ENCODE results near the gene NSD2.

The NSD2 gene

DNA sequence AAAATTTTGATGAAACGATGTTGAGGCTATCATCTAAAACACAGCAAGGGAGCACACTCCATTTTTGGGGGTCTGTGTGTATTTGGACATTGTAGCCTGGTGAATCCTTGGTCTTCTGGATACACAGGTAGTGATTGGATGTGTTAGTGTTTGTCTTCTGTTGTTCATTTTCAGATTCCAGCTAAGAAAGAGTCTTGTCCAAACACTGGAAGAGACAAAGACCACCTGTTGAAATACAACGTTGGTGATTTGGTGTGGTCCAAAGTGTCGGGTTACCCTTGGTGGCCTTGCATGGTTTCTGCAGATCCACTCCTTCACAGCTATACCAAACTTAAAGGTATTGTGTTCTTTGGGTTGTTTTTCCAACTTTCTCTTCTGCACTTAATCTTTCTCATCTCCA lies 32.8 kb downstream of the NSD2 start:
- TF ChIP-seq ZNF670 (tag by site-specific recombination; IDR thresholded peaks at IDR 0.05; ENCODE audit: low read depth) (no peak), SCRT2 (tag by site-specific recombination; IDR thresholded peaks at IDR 0.05) (peak; percentile 86), PRDM10 (tag by site-specific recombination; IDR thresholded peaks at IDR 0.05) (peak; percentile 57), SCRT1 (tag by site-specific recombination; IDR thresholded peaks at IDR 0.05; ENCODE audit: borderline replicate concordance) (peak; percentile 46; the same call in 1 of the 2 replicates), ZNF571 (tag by site-specific recombination; IDR thresholded peaks at IDR 0.05) (no peak)
- TF ChIP-seq, protein P1, sequence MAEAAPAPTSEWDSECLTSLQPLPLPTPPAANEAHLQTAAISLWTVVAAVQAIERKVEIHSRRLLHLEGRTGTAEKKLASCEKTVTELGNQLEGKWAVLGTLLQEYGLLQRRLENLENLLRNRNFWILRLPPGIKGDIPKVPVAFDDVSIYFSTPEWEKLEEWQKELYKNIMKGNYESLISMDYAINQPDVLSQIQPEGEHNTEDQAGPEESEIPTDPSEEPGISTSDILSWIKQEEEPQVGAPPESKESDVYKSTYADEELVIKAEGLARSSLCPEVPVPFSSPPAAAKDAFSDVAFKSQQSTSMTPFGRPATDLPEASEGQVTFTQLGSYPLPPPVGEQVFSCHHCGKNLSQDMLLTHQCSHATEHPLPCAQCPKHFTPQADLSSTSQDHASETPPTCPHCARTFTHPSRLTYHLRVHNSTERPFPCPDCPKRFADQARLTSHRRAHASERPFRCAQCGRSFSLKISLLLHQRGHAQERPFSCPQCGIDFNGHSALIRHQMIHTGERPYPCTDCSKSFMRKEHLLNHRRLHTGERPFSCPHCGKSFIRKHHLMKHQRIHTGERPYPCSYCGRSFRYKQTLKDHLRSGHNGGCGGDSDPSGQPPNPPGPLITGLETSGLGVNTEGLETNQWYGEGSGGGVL (tag by site-specific recombination; IDR thresholded peaks at IDR 0.05) = no peak
- CTCF ChIA-PET = no interaction called here
- Histone ChIP-seq H3K27ac (ENCODE audit: extremely low read depth, low read depth, low read length) (no peak overlapping the region), H3K4me1 (ENCODE audit: control insufficient read depth, insufficient read depth, low read length) (0 out of 2 replicates have a peak, but pooled peaks cover 3% of the 10 kb centered on the region), H3K36me3 (ENCODE audit: control insufficient read depth in 2 of 2, insufficient read depth in 1 of 2, low read length in 2 of 2) (peaks cover 0 to 90% of the 10 kb centered on the region in 2 experiments; a peak in 2 of 3 replicates), H3K9me3 (ENCODE audit: control insufficient read depth, insufficient read depth, low read depth, low read length) (no peaks in the 10 kb centered on the region), H3K4me3 (ENCODE audit: low read depth, low read length) (no peak overlapping the region)
- POLR2A ChIA-PET = no interaction called here

DNA sequence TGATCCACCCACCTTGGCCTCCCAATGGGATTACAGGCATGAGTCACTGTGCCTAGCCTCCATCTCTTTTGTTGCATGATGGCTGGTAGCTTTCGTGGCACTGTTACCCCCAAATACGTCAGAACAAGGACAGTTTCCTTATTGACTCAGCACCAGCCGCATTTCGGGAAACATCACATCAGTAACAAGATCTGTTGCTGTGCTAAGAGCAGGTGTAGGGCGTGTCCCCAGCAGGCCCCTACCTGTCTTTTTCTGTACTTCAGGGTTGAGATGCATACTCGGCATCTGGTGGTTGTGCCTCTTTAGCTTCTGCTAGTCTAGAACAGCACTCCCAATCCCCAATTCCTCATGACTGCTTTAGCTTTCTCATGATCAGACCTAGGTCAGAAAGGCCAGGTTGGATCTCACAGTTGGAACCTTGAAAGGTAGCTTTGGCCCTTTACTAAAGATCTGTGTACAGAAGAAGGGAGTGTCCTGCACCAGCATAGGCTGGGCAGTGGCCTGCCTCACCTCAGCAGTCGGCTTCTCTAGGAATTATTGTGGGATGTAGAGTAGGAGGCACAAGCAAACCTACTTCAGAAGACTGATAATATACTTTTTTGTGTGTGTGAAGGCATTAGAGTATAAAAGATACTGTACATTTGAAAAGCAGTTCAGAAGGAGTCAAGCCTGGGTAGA lies 36.8 kb downstream of the NSD2 start:
- CTCF ChIA-PET = interaction anchor here (3.9 kb wide), 1 partner anchor 9 kb away, joined by 33 read pairs; no protein-coding TSS in a partner anchor
- POLR2A ChIA-PET = interaction anchor here (1.0 kb wide), 1 partner anchor 94 kb away, joined by 3 read pairs; no protein-coding TSS in a partner anchor
- H3K36me3 ChIP-seq (ENCODE audit: control insufficient read depth in 2 of 2, insufficient read depth in 1 of 2, low read length in 2 of 2) = peaks cover 0 to 79% of the 10 kb centered on the region in 2 experiments; a peak in 2 of 3 replicates
- TF ChIP-seq ZNF221 (tag by site-specific recombination; IDR thresholded peaks at IDR 0.05; ENCODE audit: borderline replicate concordance) (no peak), YY2 (tag by site-specific recombination; IDR thresholded peaks at IDR 0.05) (no peak), ZNF558 (tag by site-specific recombination; IDR thresholded peaks at IDR 0.05) (no peak), GLIS2 (tag by site-specific recombination; IDR thresholded peaks at IDR 0.05) (no peak), ZFP37 (tag by site-specific recombination; IDR thresholded peaks at IDR 0.05) (no peak), ZNF560 (tag by site-specific recombination; IDR thresholded peaks at IDR 0.05; ENCODE audit: borderline replicate concordance) (no peak), TRIM28 (IDR thresholded peaks at IDR 0.05; ENCODE audit: borderline replicate concordance, low read length) (no peak), ZXDB (tag by site-specific recombination; IDR thresholded peaks at IDR 0.05) (no peak), ZNF747 (tag by site-specific recombination; IDR thresholded peaks at IDR 0.05) (no peak), KLF10 (tag by site-specific recombination; IDR thresholded peaks at IDR 0.05) (no peak), ZNF404 (tag by site-specific recombination; IDR thresholded peaks at IDR 0.05) (no peak)
- TF ChIP-seq, protein P2, sequence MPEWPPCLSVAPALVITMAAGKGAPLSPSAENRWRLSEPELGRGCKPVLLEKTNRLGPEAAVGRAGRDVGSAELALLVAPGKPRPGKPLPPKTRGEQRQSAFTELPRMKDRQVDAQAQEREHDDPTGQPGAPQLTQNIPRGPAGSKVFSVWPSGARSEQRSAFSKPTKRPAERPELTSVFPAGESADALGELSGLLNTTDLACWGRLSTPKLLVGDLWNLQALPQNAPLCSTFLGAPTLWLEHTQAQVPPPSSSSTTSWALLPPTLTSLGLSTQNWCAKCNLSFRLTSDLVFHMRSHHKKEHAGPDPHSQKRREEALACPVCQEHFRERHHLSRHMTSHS (tag by site-specific recombination; IDR thresholded peaks at IDR 0.05) = no peak
- TF ChIP-seq, protein P3, sequence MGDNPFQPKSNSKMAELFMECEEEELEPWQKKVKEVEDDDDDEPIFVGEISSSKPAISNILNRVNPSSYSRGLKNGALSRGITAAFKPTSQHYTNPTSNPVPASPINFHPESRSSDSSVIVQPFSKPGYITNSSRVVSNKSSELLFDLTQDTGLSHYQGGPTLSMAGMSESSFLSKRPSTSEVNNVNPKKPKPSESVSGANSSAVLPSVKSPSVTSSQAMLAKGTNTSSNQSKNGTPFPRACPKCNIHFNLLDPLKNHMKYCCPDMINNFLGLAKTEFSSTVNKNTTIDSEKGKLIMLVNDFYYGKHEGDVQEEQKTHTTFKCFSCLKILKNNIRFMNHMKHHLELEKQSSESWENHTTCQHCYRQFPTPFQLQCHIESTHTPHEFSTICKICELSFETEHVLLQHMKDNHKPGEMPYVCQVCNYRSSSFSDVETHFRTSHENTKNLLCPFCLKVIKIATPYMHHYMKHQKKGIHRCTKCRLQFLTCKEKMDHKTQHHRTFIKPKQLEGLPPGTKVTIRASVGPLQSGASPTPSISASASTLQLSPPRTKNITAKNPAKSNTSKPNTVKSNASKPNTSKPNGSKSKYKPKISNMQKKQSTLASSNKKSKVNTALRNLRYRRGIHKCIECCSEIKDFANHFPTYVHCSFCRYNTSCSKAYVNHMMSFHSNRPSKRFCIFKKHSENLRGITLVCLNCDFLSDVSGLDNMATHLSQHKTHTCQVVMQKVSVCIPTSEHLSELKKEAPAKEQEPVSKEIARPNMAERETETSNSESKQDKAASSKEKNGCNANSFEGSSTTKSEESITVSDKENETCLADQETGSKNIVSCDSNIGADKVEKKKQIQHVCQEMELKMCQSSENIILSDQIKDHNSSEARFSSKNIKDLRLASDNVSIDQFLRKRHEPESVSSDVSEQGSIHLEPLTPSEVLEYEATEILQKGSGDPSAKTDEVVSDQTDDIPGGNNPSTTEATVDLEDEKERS (tag by site-specific recombination; IDR thresholded peaks at IDR 0.05) = no peak
- TF ChIP-seq, protein P4, sequence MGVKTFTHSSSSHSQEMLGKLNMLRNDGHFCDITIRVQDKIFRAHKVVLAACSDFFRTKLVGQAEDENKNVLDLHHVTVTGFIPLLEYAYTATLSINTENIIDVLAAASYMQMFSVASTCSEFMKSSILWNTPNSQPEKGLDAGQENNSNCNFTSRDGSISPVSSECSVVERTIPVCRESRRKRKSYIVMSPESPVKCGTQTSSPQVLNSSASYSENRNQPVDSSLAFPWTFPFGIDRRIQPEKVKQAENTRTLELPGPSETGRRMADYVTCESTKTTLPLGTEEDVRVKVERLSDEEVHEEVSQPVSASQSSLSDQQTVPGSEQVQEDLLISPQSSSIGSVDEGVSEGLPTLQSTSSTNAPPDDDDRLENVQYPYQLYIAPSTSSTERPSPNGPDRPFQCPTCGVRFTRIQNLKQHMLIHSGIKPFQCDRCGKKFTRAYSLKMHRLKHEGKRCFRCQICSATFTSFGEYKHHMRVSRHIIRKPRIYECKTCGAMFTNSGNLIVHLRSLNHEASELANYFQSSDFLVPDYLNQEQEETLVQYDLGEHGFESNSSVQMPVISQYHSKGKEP (tag by site-specific recombination; IDR thresholded peaks at IDR 0.05) = no peak

More for the DNA sequence above, 36.8 kb downstream of the NSD2 start:
- Histone ChIP-seq H3K4me3 (ENCODE audit: low read depth, low read length) (no peak overlapping the region), H3K9me3 (ENCODE audit: control insufficient read depth, insufficient read depth, low read depth, low read length) (no peaks in the 10 kb centered on the region), H3K4me1 (ENCODE audit: control insufficient read depth, insufficient read depth, low read length) (no peaks in the 10 kb centered on the region), H3K27ac (ENCODE audit: extremely low read depth, low read depth, low read length) (no peak overlapping the region)
